COR-L47 (cell line): ENCODE results near the gene TRIP13.

ENCODE experiments used
- DNase-seq: peaks from one replicate; lab custom pipeline; 2025; lab: John Stamatoyannopoulos, UW

TRIP13 gene

DNA sequence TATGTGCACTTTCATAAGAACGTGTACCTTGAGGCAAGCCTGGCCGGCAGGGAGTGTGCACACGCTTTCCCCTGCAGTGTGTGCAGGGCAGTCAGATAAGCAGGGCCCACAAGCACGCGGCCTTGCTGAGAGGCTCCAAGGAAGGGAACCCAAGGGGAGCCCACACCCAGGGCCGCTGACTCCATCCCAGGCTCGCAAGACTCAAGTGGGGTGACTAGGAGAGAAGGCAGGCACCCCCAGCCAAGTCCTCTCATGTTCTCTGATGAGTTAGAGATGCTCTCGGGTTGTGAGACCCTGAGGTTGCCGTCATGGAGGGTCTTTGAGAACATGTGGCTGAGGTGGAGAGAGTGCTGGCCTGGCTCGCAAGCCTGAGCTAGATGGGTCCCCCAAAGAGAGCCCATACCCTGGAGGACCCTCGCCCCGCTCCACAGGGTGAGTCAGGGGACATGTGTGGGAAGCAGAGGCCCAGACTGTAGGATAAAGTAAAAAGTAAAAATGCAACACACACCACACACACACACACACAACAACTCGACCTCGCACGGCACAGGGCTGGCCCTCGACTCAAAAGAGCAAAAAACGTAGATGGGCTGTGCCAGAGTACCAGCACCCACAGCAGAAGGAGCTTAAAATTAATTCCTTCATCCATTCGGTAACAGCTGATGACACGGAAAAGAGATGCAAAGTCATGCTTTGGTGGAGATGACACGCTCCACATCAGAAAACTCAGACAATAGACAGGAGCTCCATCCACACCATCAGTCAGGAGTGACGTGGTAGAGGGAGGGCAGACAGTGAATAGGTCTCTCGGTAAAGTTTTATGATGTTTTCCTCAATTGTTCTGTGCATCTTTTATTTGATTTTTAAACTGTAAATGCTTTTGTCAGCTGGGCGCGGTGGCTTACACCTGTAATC lies 61.1 kb downstream of the TRIP13 start:
- DNase-seq, result no peak

DNA sequence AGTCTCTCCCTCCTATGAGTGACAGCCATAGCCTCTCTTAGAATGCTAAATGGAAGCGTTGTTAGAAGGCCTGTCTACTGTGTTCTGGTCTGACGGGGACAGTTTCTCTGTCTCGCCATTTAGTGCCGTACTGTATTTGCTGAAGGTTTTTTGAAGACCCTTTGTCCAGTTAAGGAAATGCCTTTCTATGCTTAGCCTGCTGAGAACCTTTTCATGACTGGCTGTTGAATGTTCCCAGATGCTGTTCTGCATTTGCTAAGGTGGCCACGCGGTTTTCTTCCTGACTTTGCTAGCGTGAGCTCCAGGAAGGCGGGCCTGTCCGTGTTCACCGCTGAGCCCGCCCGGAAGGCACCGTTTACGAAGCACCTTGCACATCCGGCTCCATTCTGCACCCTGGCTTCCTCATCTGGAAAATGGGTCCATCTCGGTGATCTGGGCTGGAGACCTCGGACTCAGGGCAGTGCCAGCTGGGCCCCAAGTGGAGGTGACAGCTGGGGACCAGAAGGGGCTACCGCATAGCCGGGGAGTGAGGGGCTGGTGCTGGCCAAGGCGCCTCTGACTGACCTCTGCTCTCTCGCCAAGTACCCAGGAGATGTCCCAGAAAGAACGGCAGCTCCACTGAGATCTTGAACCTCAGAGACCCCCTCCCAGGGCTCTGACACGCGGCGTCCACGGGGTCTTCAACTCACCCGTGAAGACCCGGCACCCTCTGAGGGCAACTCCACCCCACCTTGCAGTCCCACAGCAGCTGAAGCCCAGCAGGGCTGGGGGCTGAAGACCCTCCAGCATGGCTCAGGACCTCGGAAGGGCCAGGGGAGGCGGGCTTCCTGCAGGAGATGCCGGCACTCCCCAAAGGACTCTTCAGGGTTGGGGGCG lies 63.4 kb downstream of the TRIP13 start:
- no peak for DNase-seq

DNA sequence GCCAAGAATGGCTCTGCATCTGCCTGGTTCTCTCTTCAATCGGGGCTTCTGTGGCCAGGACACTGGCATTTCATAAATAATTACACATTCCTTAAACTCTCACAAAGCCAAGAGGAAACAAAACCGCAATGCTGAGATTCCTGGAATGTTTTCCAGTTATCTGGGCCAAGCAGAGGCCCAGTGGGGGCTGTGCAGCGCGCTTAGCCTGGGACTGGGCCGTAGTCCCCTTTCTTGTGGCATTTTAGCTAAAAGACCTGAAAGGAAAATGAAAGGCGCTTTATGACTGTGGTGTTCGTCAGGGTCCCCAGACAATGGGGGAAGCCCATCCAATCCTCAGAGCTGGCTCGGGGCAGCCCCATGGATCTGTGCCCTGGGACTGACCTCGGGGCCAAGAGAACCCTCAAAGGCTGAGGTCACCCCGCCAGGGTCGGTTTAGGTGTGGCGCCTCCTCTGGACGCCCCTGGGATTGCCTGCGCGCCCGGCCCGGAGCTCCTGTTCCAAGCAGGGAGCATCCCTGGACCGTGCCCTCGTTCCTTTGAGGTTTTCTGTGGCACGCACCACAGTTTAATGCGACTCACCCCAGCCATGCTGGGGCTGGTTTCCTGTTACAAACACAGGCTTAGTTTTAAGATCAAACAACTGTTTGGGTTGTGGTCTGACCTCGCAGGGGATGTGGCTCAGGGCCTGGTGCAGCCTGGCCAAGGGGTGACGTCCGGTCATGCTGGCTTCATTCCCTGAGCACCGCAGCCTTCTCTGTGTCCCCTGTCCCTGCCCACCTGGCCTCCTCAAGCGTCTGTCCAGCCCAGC lies 64.5 kb downstream of the TRIP13 start:
- DNase-seq, result no peak

DNA sequence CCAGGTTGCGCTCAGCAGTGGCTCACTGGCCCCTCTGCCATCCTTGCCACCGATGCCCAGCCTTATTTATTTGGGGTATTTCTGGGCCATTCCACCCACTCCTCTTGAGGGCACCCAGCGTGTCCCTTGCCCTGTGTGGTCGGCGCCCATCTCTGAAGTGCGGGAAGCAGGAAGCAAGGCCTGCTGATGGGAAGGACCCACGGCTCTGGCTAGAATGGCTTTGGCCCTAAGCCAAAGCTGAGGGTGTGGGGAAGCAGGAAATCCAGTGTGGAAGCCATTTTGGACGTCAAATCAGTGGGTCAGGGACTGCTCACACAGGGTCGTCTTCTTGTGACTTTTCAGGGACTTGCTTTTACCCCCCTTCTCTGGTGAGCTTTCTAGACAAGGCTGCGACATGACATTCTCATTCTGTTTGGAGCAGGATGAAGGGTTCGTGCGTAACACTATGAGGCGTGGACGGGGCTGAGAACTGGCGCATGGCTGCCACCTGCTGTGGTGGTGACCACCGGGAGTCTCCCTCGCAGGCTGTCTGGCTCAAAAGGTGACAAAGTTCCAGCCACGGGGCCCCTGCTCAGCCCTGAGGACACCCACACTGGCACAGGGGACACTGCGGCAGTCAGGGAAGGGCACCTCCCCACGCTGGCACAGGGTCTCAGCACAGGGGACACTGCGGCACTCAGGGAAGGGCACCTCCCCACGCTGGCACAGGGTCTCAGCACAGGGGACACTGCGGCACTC lies 65.2 kb downstream of the TRIP13 start:
- no peak for DNase-seq

DNA sequence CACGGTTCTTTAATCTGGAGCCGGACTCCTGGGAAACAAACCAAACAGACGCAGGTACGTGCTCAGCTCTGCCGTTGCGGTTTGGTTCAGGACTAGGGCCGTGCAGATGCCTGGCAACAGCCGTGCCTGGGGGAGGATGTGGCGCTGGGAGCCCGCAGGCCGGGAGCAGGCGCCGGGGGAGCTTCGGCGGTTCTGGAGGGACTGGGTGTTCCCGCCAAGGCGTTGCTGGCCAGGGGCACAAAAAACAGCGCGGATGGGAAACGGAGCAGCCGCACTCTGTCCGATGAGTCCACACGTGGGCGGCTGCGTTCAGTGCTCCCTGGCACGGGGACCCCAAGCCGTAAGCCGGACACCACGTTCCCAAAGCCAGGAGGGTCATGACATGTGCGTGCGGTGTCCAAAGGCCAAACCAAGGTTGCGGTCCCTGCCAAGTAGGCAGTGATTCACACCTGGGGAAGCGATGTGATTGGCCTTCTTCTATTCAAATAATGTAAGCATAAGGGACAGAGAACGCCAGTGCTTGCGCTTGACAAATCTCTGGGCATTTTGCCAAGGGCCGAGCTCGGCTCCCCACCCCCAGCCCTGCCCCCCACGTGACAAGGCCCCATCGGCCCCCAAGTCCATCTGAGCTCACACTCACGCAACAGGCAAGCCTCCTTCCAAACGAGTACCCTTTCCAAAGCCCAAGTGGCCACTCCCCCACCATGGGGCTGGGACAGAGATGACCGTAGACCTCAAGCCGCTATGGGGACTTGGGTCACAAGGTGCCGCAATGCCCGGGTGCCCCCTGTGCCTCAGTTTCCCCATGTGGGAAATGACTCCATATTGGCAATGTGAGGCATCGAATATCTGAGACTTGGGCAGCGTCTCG lies 66.3 kb downstream of the TRIP13 start:
- peak; percentile 40 for DNase-seq

DNA sequence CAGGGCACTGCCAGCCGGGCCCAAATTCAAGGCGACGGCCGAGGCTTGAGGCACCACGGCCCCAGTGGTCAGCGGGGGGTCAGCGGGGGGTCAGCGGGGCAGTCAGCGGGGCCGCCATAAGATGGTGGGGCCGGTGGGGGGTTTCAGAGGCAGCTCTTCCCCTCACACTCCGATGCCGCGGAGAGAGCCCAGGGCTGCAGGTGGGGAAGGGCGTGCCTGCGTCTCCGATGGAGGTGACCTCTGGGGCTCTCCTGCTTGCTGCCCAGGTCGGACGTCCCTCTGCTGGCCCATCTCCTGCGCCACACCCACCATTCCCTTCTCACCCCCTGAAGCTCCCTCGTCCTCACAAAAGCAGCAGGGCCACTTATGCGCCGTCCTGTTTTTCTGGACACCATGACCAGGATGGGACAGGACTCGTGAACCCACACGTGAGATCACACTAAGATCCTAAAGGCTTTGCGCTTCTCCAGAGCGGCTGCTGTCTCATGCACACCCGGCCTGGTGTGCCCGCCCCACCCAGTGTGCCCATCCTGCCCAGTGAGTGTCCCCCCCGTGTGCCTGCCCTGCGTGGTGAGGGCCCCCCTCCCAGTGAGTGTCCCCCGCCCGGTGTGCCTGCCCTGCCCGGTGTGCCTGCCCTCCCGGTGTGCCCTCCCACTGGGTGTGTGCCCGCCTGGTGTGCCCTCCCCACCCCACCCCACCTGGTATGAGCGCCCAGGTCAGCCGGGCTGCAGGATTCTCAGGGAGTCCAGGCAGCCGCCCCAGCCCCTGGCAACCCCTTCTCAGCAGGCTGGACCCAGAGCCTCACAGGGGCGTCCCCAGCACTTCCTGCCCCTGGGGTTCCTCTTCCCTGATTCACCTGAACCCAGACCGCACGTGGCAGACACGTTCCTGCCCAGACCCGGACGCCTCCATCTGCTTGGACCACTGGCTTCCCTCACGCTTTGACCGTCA lies 67.2 kb downstream of the TRIP13 start:
- no peak for DNase-seq

DNA sequence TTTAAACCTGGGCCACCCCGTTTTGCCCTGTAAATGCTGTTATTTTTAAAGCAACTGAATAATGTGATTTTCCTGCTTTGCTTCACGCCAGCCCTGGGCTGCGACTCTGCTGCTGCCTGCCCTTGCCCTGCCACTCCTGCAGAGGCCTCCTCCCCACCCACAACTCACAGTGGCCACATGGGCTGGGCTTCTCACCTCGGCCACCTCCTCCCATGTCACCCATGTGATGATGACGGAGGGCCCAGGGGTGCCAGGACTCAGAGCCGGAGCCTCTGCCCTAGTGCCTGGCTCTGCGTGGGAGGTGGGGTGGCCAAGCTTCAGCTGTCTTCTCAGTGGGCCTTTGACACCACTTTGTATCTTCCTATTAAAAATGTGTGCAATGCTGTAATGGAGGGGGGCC lies 67.9 kb downstream of the TRIP13 start:
- DNase-seq, result no peak

DNA sequence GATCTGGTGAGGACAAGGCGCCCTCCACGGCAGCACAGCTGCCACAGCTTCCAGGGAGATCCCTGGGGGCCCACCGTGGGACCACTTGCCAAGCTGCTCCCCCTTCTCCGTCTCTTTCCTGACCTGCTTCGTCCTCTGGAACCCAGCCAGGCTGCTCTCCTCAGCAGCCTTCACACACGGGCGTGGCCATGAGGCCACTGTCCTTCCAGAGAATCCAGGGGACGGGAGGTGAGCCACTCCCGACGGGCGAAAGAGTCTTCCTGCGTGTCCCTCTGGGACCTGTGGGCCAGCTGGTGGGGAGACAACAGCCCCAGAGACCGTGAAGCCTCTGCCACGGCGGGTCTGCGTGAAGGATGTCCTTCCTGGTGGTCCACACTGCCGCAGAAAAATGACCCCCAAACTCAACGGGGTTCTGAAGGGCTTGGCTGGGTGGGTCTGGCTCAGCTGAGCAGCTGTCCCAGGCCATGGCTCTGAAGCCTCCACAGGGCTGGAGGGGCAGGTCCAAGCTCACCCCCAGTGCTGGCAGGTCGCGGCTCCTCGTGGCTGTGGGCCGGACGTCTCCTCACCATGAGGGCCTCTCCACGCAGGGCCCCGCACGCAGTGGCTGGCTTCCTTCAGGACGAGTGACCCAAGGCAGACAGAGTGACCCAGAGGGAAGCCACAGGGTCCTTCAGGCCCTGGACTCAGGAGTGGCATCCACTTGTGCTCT lies 68.5 kb downstream of the TRIP13 start:
- no peak for DNase-seq

DNA sequence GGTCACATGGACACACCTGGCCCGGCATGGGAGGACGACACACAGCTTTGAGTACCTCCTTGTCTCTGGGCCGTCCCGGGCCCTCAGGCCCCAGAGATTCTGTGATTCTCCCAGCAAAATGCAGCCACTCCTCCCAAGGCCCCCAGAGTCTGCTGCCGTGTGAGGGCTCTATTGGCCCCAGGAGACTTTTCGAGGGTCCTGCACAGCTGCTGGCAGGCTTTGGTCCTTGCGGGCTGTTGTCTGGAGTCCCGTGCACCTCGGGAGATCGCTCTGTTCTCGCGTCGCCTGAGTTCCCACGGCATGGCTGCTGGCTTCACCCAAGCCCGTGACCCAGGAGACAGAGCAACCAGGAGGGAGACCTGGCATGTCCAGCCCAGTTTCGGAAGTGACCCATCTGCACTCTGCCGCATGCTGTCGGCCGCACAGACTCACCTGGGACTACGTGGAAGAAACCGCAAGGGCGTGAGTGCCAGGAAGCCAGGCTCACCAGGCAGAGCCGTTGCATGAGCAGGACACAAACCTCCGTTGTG lies 69.1 kb downstream of the TRIP13 start:
- DNase-seq, result no peak

DNA sequence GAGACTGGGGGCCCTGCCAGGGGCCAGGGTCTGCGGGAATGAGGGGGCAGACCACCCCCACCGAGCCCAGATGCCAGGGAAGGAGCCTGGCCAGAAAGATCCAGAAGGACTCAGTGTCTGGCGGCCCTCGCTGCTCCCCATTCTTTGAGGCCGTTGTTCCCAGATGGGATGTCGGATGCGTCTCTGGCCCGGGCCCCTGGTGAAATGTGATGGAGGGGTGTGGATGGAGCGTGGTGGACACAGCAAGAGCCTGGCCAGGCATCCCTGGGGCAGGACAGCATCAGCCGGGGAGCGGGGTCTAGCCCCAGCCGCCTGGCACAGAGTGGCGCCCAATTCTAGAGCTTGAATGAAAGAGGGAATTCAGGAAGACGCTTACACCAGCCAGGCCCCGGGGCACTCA lies 69.7 kb downstream of the TRIP13 start:
- no peak for DNase-seq

DNA sequence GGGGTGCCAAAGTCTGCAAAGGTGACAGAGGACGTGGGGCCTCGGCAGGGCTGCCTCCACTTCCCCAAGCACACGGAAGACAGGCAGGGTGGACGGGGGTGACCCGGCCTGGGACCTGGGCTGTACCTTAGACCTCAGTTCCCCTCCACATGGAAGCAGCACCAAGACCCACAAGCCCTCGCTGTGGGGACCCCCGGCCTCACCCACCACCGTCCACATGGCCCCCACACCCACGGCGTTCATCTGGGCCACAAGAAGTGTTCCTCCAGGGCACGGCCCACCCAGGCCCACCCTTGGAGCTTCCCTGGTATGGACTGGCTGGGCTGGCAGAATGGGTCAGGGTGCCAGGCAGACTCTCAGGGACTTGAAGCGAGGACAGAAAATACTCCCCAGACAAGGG lies 70.1 kb downstream of the TRIP13 start:
- no peak for DNase-seq

DNA sequence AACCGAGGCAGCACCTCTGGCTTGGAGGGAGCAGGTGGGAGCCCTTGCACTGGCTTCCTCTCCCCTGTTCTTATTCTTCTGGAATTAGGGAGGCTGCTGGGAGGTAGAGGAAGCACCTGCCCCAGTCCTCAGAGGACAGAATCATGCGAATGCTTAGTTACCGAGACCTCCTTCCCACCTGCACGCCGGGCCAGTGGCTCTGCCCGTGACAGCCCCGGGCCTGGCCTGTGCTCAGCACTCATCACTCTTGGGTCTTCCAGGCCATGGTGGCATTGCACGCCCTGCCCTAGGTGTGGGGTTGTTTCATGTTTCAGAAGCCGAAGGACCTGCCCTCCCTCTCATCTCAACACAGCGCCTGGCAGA lies 70.6 kb downstream of the TRIP13 start:
- DNase-seq, result no peak

DNA sequence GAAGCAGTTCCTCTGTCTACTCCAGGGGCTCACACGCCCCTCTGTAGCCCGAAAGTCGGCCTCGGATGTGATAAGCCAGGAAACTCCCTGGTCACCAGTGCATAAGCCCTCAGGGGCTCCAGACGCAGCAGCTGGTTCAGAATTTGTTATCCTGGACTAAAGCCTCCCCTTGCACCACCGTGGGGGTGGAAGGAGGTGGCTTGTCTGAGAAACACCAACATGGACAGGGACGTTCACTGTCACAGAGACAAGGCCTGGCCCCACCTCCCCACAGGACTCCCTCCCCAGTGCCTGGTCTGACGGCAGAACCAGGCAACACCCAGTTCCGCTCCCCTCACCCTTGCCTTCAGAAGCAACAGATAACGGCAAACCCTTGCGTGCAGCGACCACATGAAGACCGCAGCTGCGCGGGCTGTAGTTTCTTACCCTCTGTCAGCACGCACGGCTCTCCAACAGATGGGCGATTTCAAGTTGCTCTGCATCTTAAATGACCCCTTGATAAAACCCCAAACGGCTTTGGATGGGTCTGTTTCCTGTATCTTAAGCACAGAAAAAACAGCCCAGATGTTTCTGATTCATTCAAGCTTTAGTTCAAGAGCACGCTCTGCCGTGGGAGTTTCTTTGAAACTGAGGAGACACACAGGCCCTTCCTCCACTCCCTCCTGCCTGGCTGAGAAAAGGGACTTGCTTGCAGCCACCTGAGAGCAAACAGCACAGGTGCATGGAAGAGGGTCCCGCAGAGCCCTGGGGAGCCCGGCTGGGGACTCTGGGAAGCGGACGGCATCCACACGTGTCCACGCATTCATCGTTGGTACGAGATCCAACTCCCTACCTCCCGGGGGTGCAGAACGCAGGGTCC lies 71.2 kb downstream of the TRIP13 start:
- DNase-seq, result no peak

DNA sequence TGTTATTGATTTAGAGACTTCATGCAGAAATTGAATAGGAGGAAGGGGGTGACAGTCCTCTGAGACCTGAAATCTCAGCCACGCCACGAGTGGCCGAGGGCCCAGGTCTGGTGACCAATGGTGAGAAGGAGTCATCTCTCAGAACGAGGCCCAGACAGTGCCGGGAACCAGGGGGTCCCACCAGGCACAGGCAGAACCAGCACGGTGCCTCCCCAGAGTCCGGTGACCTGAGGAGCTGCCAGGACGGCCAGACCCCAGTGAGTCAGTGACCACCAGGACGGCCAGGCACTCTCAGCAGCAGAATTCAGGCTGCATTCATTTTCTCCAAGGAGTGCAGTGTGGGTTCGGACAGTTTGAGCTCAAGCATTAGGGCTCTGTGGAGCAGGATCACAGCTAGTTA lies 72.1 kb downstream of the TRIP13 start:
- DNase-seq, result no peak

DNA sequence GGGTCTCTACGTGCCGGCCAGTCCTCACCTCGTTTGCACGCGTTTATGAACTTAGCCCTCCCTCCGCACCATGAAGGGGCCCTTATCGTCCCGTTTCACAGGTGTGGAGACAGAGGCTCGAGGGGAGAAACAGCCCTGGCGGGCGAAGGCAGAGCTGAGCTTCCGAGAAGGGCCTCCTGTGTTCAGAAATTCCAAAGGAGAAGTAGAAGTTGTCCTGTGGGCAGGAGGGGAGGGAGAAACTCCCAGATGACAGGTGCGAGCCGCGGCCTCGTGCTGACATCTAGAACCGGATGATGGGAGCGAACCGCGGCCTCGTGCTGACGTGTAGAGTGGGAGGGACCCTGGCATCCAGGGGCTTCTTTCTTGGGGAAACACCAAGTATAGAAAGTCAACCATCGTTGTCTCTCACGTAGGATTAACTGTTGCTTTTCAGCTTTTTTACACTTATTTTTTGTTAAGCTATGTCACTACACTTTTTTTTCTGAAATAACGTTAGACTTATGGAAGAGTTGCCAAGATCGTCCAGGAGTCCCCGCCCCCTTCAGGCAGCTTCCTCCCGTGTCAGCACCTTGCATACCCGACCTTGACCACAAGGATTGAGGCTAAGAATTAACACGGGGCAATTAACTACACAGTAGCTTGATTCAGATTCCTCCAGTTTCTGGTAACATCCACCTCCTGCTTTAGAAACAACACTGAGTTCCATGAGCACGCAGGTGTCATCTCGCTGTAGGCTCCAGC lies 73.1 kb downstream of the TRIP13 start:
- DNase-seq, result no peak

DNA sequence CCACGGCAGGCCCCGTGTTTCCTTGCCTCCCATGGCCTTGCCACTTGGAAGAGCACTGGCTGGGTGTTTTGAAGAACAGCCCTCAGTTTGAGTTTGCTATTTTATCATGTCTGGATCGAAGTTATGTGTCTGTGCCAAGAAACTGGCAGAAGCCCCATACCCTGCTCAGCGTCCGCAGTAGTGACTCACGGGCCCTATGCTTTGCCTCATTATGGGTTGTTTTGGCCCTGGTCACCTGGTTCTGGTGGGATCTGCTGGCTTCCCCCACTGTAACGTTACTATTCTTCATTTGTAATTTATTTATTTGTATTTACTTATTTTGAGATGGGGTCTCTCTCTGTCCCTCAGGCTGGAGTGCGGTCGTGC lies 73.6 kb downstream of the TRIP13 start:
- no peak for DNase-seq

DNA sequence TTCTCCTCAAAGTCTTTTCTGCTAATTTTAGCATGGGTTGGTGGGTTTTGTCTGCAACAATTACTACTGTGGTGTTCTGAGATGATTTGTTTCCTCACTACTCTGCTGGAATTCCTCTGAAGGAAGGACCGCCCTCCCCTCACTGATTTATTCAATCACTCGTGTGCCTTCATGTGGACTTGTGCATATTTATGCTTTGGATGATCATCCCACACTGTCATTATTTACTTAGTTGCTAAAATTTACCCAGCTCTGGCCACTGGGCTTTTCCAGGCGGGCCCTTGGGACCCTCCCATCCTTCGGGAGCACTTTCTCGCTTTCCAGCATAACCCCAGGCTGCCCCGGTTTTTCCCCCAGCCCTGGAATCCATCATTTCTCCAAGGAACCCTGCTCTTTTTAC lies 74.3 kb downstream of the TRIP13 start:
- DNase-seq, result no peak
